GM04503 (cell line): ENCODE results near the gene SIVA1.

Source experiments
- DNase-seq: peaks from one replicate; pipeline ENCODE4 v3.0.0-alpha.2; 2012; ENCODE audit warnings: low read depth

Gene SIVA1

GRCh38 chr14:104797115-104798044 is 44.4 kb downstream of the SIVA1 start:
- DNase-seq, result no peak

GRCh38 chr14:104798300-104799243 is 45.6 kb downstream of the SIVA1 start:
- DNase-seq, result no peak

GRCh38 chr14:104799244-104800014 is 46.5 kb downstream of the SIVA1 start:
- DNase-seq, result no peak

- no peak for DNase-seq
Measured at GRCh38 chr14:104800015-104800770, 47.2 kb downstream of the SIVA1 start.

GRCh38 chr14:104800771-104801519 is 48.0 kb downstream of the SIVA1 start, which contains the start of gene ZBTB42:
Gene ZBTB42, plus strand, starts transcription at chr14:104801101. Its CDS starts 97 bp downstream, at chr14:104801198.
- no peak for DNase-seq

GRCh38 chr14:104801520-104802393 is 48.8 kb downstream of the SIVA1 start:
- no peak for DNase-seq

- DNase-seq, result no peak
Measured at GRCh38 chr14:104802394-104803184, 49.6 kb downstream of the SIVA1 start.

GRCh38 chr14:104803280-104803911 is 50.4 kb downstream of the SIVA1 start:
- DNase-seq, result no peak

- no peak for DNase-seq
Measured at GRCh38 chr14:104803912-104804410, 51.0 kb downstream of the SIVA1 start.

- no peak for DNase-seq
Measured at GRCh38 chr14:104804481-104805325, 51.8 kb downstream of the SIVA1 start.

- DNase-seq, result peak; percentile 44
Measured at GRCh38 chr14:104805326-104805678, 52.4 kb downstream of the SIVA1 start.

GRCh38 chr14:104805941-104806624 is 53.1 kb downstream of the SIVA1 start:
- no peak for DNase-seq

GRCh38 chr14:104806625-104807465 is 53.9 kb downstream of the SIVA1 start:
- no peak for DNase-seq

- no peak for DNase-seq
Measured at GRCh38 chr14:104808456-104808855, 55.5 kb downstream of the SIVA1 start.
